ENCODE data around the gene RPS6KA3.
"Not testable (repeated sequence)": the region's sequence is repeated elsewhere in the genome, so short reads cannot be mapped to it uniquely, and the experiment has no call there.

Gene RPS6KA3

GRCh38 chrX:20149326-20149725 is 117.4 kb downstream of the RPS6KA3 start:
- in situ Hi-C loops (cut with MboI; ENCODE audit: low sequenced_read_pairs), result no loop called here

DNA sequence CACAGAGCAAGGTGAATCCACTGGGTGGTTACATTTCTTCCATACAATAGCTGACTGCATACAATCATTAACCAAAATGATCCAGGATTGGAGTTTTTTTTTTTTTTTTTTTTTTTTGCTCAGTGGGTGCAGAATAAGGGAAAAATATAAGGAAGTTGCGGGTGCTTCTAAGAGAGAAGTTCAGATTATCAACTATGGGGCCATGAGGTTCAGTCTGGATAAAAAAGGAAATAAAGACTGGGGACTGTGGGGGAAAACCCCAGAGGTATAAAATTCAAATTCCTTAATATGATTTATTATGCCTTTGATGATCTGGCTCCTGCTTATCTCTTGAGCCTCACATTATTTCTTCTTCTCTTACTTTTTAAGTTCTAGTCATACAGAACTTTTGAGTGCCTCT is 119.1 kb downstream of the RPS6KA3 start:
- in situ Hi-C loops (cut with MboI; ENCODE audit: low sequenced_read_pairs), result no loop called here

GRCh38 chrX:20144491-20144890 is 122.2 kb downstream of the RPS6KA3 start:
- in situ Hi-C loops (cut with MboI; ENCODE audit: low sequenced_read_pairs), result no loop called here

DNA sequence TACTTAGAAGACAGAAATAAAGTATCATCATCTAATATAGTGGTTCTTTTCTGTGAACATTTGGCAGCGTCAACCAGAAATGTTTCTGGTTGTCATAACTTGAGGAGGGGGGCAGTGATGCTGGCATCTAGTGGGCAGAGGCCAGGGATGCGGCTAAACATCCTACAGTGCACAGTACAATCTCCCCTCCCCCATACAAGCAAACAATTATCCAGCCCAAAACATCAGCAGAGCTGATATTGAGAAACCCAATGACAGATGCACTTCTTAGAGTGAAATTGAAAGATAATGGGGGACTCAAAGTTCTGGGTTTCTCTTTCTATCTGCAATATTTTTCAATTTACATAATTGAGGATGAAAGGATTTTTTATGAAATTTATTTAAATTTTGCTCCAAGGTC is 123.1 kb downstream of the RPS6KA3 start:
- in situ Hi-C loops (cut with MboI; ENCODE audit: low sequenced_read_pairs), result no loop called here

- in situ Hi-C loops (cut with MboI; ENCODE audit: low sequenced_read_pairs), result no loop called here
Observed at GRCh38 chrX:20143111-20143510, 123.6 kb downstream of the RPS6KA3 start.

DNA sequence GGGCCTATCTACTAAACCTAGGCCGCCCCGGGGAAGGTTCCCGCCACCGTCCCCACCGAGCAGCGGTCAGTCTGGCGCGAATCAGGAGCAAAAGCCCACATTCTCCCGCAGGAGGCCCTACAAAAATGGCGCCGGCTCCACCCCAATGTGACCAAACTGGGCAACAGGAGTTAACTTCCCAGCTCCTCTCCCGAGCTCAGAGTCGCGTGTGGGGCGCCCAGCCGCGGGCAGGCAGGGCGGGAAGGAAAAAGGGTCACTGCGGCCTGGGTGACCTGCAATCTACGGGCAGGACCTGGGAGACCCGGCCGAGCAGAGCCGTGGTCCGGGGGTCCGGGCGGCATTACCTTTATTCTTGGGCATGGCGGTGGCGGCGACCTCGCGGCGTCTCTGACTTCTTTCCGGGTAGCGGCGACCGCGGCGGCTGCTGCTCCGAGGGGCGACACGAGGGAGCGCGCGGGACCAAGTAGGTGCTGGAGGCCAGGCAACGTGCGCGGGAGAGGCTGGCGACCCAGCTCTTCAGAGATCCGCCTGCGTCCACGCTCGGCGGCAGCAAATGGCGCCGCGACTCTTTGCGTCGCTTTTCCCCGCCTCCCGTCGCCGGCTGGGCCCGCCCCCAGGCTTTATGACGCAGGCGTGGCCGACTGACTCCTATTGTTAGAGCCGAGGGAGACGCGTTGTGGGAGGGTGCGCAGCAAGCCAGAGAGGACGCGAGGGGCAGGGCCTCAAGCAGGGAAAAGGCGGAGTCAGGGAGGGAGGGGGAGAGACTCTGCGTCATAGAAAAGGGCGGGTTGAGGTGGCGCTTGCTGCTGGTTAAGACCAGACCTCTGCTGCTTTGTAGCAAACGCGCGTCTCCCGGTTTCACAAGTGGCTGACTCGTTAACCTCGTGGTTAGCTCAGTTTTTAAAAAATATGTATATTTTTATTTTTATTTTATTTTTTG is 125.2 kb downstream of the RPS6KA3 start, which contains the start of gene EIF1AX:
Gene EIF1AX, minus strand, starts transcription at position 558 of the 940 bp plus-strand sequence. Its CDS starts 198 bp downstream, at position 360.
- in situ Hi-C loops (cut with MboI; ENCODE audit: low sequenced_read_pairs), result no loop called here

- in situ Hi-C loops (cut with MboI; ENCODE audit: low sequenced_read_pairs), result no loop called here
Observed at GRCh38 chrX:20140420-20140819, 126.3 kb downstream of the RPS6KA3 start.

- in situ Hi-C loops (cut with MboI; ENCODE audit: low sequenced_read_pairs), result no loop called here
Observed at GRCh38 chrX:20139966-20140365, 126.7 kb downstream of the RPS6KA3 start.

DNA sequence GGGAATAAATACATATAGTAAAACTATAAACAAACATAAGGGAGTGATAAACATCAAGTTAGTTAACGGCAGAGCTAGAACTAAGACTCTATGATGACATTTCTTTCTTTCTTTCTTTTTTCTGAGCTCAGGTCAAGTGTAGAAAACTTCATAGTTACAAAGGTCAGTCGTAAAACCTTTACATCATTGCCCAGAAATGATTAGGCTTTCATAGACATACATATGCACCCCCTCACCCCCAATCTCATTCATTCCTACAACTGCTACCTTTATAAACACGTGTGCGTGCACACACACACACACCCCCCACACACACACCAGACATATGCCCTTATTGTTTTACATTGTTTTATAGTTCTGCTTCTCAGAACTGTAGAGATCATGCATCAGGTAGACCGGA is 130.8 kb downstream of the RPS6KA3 start:
- in situ Hi-C loops (cut with MboI; ENCODE audit: low sequenced_read_pairs), result no loop called here

DNA sequence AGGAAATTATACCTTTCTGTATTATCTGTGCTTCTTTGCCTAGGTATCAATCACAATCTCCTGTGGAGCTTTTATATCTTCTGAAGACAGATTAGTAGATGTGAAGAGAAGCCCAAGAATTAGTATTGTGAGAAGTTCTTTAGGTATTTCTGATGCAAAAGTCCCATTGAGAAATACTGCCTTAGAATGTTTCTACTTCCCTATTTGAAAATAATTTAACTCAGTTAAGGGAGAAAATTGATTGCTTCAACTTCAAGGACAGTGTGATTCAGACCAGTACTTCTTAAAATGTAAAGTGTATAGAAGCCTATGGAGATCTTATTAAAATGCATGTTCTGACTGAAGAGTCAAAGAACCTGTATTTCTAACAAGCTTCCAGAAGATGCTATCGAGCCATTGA is 134.0 kb downstream of the RPS6KA3 start:
- in situ Hi-C loops (cut with MboI; ENCODE audit: low sequenced_read_pairs), result no loop called here

- in situ Hi-C loops (cut with MboI; ENCODE audit: low sequenced_read_pairs), result no loop called here
Observed at GRCh38 chrX:20130357-20130756, 136.4 kb downstream of the RPS6KA3 start.

GRCh38 chrX:20129547-20129946 is 137.2 kb downstream of the RPS6KA3 start:
- in situ Hi-C loops (cut with MboI; ENCODE audit: low sequenced_read_pairs), result no loop called here

DNA sequence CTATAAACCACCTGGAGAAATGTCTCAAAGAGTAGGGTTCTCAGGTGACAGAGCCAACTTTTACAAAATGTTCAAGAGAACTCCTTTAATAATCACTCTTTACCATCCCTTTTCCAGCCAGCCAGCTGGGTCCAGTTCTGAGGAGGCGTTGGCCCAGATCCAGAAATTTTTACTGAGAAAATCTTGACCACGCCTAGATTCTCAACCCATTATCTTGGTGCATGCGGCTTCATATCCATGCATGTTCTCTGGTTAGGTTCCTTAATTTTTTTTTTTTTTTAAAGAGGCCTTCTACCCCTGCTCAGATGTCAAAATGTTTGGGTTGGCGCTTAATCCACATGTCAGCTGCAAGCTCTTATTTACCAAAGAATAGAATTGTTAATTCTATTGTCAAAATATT is 138.0 kb downstream of the RPS6KA3 start:
- in situ Hi-C loops (cut with MboI; ENCODE audit: low sequenced_read_pairs), result no loop called here

GRCh38 chrX:20127440-20127839 is 139.3 kb downstream of the RPS6KA3 start:
- in situ Hi-C loops (cut with MboI; ENCODE audit: low sequenced_read_pairs), result not testable (repeated sequence)

- in situ Hi-C loops (cut with MboI; ENCODE audit: low sequenced_read_pairs), result not testable (repeated sequence)
Observed at GRCh38 chrX:20126833-20127232, 139.9 kb downstream of the RPS6KA3 start.

GRCh38 chrX:20124964-20125363 is 141.7 kb downstream of the RPS6KA3 start:
- in situ Hi-C loops (cut with MboI; ENCODE audit: low sequenced_read_pairs), result loop anchor here (25.0 kb wide), 1 partner anchor 213 kb away; no protein-coding TSS in a partner anchor

DNA sequence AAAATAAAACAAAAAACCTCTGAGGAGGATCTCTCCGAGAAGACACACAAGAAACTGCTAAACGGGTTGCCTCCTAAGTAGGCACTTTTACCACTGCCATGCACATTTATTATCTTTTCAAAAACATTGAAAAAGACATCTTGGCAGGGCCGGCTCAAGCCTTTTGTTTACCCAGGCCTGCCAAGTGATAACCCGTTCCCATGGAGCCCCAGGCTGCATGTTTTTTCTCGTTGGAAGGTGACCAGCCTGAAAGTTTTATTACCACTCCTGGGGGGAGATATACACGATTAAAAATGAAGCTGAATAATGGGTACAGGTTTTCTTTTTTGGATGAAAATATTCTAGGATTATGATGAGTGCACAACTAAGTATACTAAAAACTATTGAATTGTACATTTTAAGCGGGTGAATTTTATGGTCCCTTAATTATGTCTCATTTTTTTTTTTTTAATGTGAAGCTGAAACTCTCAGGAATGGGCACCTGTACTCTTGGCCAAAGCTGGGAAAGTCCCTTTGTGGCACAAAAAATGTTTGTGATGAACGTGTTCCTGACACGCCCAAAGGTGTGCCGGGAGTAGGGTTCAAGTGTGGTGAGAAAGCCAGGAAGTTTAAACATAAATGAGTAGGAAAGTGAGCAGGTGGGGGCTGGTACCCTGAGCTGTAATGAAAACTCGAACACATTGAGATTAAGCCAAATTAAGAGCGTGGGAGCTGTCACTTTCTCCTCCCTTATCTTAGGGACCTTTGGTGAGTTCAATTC is 148.5 kb downstream of the RPS6KA3 start:
- in situ Hi-C loops (cut with MboI; ENCODE audit: low sequenced_read_pairs), result loop anchor here (25.0 kb wide), 1 partner anchor 206 kb away; no protein-coding TSS in a partner anchor

GRCh38 chrX:20116577-20117240 is 150.0 kb downstream of the RPS6KA3 start, which contains the start of gene MAP7D2:
Gene MAP7D2 (minus strand): TSS chrX:20116907. CDS start chrX:20116879, 28 bp downstream.
- in situ Hi-C loops (cut with MboI; ENCODE audit: low sequenced_read_pairs), result loop anchor here (25.0 kb wide), 1 partner anchor 204 kb away; no protein-coding TSS in a partner anchor

DNA sequence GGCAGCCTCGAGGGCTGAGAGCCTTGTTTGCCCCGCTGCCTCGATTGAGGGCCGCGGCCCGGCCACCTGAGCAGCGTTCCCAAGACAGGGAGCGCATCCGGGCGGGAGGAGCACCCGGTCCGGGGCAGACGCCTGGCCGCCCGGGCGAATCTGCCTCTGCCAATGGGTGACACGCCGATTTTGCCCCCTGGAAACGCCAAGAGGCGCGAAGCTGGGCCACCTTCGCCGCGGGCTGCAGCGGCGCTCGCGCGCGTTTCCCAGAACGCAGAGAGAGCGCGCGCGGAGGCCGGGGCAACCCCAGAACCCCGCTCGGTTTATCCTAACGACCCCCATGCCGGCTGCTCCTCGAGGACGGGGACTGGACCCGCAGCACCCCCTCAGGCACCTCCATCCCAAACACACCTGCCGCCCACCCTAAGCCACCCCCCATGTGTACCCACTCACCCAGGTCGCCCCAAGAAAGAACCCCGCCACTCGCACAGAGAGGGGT is 150.6 kb downstream of the RPS6KA3 start:
- in situ Hi-C loops (cut with MboI; ENCODE audit: low sequenced_read_pairs), result loop anchor here (25.0 kb wide), 1 partner anchor 204 kb away; no protein-coding TSS in a partner anchor

DNA sequence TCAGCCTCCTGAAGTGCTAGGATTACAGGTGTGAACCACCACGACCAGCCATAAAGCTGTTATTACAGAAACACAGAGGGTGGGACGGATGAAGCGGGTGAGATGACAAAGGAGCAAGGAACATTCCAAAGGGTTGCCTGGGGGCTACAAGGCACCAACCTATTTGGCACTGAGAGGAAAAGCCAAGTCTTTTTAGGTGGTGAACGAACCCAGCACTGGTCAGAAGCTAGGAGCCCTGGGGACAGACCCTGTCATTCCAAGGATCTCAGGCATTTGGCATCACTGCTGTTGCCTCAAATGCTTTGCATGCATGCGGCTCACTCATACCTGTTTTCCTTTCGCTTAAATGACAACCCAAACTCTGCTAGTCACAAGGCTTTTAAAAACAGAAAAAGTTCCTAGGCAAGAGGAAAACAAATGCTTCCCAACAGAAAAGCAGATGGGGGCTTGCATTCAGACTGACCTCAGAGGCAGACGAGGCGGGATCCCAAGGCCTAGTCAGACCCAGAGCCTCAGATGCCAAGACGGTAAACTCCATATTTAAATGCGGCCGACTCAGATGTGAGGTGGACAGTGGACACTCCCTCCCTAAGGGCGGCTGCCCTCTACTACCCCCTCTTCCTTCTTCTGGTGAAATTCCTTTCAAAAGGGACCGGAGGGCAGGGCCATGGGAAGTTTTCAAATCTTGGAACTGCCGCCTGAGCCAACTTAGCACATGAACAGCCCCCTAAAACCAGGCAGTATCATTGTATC is 154.5 kb downstream of the RPS6KA3 start:
- in situ Hi-C loops (cut with MboI; ENCODE audit: low sequenced_read_pairs), result loop anchor here (25.0 kb wide), 1 partner anchor 200 kb away; no protein-coding TSS in a partner anchor

All from HL-60/S4 treated with phorbol 12-myristate 13-acetate at 8.2 ng/mL for 4 days and 3 days (cell line).